ENCODE data around the gene MED27.

Gene MED27

GRCh38 chr9:132077881-132078698 is 1.6 kb downstream of the MED27 start (continued):
- TF ChIP-seq ZNF449 (tag by site-specific recombination; IDR thresholded peaks at IDR 0.05) = no peak
- TF ChIP-seq ZNF335 (tag by site-specific recombination; conservative IDR thresholded peaks at IDR 0.05) = no peak
- TF ChIP-seq ZNF16 (tag by site-specific recombination; IDR thresholded peaks at IDR 0.05; ENCODE audit: low read depth) = no peak
- TF ChIP-seq ZNF132 (tag by site-specific recombination; IDR thresholded peaks at IDR 0.05; ENCODE audit: borderline replicate concordance) = no peak
- TF ChIP-seq ZNF350 (tag by site-specific recombination; IDR thresholded peaks at IDR 0.05) = no peak
- no peak for TF ChIP-seq ZBTB26 (tag by site-specific recombination; optimal IDR thresholded peaks at IDR 0.05)
- TF ChIP-seq ZNF600 (tag by site-specific recombination; IDR thresholded peaks at IDR 0.05) = no peak
- TF ChIP-seq ZNF174 (tag by site-specific recombination; IDR thresholded peaks at IDR 0.05) = no peak
- no peak for TF ChIP-seq PBX3 (CRISPR knock-in tag; IDR thresholded peaks at IDR 0.05)
- TF ChIP-seq ZNF214 (tag by site-specific recombination; IDR thresholded peaks at IDR 0.05; ENCODE audit: borderline replicate concordance) = no peak
- no peak for TF ChIP-seq TRIM28 (IDR thresholded peaks at IDR 0.05; ENCODE audit: borderline replicate concordance, low read length)
- TF ChIP-seq ZNF488 (tag by site-specific recombination; IDR thresholded peaks at IDR 0.05) = no peak
- TF ChIP-seq ZNF266 (tag by site-specific recombination; IDR thresholded peaks at IDR 0.05; ENCODE audit: low read depth) = no peak
- TF ChIP-seq ZNF670 (tag by site-specific recombination; IDR thresholded peaks at IDR 0.05; ENCODE audit: low read depth) = no peak
- no peak for TF ChIP-seq ZBTB11 (tag by site-specific recombination; conservative IDR thresholded peaks at IDR 0.05; ENCODE audit: low read depth)
- TF ChIP-seq ZNF398 (tag by site-specific recombination; IDR thresholded peaks at IDR 0.05) = peak; percentile 70
- no peak for TF ChIP-seq KLF1 (tag by site-specific recombination; IDR thresholded peaks at IDR 0.05)
- TF ChIP-seq KLF8 (tag by site-specific recombination; IDR thresholded peaks at IDR 0.05) = no peak
- TF ChIP-seq SP7 (tag by site-specific recombination; IDR thresholded peaks at IDR 0.05) = peak; percentile 87
- peak; percentile 70 for TF ChIP-seq ZNF10 (tag by site-specific recombination; IDR thresholded peaks at IDR 0.05)
- TF ChIP-seq OSR2 (tag by site-specific recombination; IDR thresholded peaks at IDR 0.05) = peak; percentile 60; the same call in 1 of the 2 replicates
- TF ChIP-seq CTCF (tag by site-specific recombination; IDR thresholded peaks at IDR 0.05) = no peak
- TF ChIP-seq ZNF37A (tag by site-specific recombination; IDR thresholded peaks at IDR 0.05) = no peak
- TF ChIP-seq ZBTB7A (tag by site-specific recombination; IDR thresholded peaks at IDR 0.05; ENCODE audit: low read depth) = no peak
- no peak for TF ChIP-seq ZNF776 (tag by site-specific recombination; IDR thresholded peaks at IDR 0.05; ENCODE audit: borderline replicate concordance)
- TF ChIP-seq ZNF521 (tag by site-specific recombination; IDR thresholded peaks at IDR 0.05) = no peak
- TF ChIP-seq ZBTB8A (tag by site-specific recombination; IDR thresholded peaks at IDR 0.05) = peak; percentile 58
- no peak for TF ChIP-seq ZNF416 (tag by site-specific recombination; IDR thresholded peaks at IDR 0.05)

Measured in HEK293 (cell line).